K562 (cell line): ENCODE data around the gene ADRA2B.

Source experiments
- CTCF ChIP-seq, 3 experiments: IDR thresholded peaks in 2 of 3; conservative IDR thresholded peaks in 1 of 3; 2 replicates each; pipeline ENCODE4 v1.5.1; 2011 to 2012; ENCODE audit warnings: low read length in 3 of 3, mild to moderate bottlenecking in 3 of 3, control low read depth in 2 of 3, improper control_type of control experiment in 1 of 3, inconsistent platforms in 1 of 3, low read depth in 1 of 3, mixed read lengths in 1 of 3, moderate library complexity in 1 of 3; ENCODE audit not compliant: insufficient read depth in 2 of 3
- E2F8 ChIP-seq: fragments of 450-650 bp; IDR thresholded peaks from 2 replicates; pipeline ENCODE4 v1.7.1; 2018; ENCODE audit warnings: mild to moderate bottlenecking, low read depth; ENCODE audit not compliant: partially characterized antibody
- ELK3 ChIP-seq: fragments of 450-650 bp; formaldehyde crosslinking; IDR thresholded peaks from 2 replicates; pipeline ENCODE4 v1.4.0; 2020; ENCODE audit warnings: mild to moderate bottlenecking
- EP300 ChIP-seq: IDR thresholded peaks from 2 replicates; pipeline ENCODE4 v1.6.1; 2012; ENCODE audit warnings: low read length, improper control_type of control experiment
- FOSL1 ChIP-seq: fragments of 200-800 bp; sonication (Bioruptor generic); conservative IDR thresholded peaks from 2 replicates; pipeline ENCODE4 v1.6.1; 2016; ENCODE audit warnings: missing genetic modification characterization, missing compliant biosample characterization
- POLR2A ChIP-seq: fragments of 450-650 bp; conservative IDR thresholded peaks from 2 replicates; pipeline ENCODE4 v1.6.1; 2016
- PYGO2 ChIP-seq: fragments of 450-650 bp; IDR thresholded peaks from 2 replicates; pipeline ENCODE4 v1.6.1; 2016; ENCODE audit warnings: mild to moderate bottlenecking, missing genetic modification characterization, moderate library complexity, missing compliant biosample characterization

DNA sequence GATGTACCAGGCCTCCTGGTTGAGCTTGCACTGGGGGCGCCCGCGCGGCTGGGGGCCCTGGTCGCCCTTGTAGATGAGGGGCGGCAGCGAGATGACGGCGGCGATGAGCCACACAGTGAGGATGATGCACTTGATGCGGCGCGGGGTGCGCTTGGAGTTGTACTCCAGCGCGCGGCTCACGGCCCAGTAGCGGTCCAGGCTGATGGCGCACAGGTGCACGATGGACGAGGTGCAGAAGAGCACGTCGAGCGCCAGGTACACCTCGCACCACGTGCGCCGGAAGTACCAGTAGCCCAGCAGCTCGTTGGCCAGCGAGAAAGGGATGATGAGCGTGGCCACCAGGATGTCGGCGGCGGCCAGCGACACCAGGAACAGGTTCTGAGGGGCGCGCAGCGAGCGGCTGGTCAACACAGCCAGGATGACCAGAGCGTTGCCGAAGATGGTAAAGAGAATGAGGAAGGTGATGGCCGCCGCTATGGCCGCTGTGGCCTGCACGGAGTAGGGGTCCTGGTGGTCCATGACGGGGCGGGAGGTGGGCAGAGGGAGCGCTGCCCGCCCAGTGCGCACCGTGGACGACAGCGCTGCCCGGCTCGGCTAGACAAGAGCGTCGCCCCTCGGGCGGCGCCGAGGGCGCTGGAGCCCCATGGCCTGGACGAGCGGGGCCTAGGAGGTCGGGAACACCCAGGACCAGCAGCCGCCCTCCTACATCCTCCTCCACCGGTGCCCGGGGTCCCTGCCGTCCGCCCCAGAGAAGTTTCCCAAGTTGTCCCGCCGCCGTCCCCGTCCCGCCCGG, 544 bp downstream of the ADRA2B start:
- TF ChIP-seq POLR2A (no peak), CTCF (IDR thresholded peaks at IDR 0.05 in 2 of 3, conservative IDR thresholded peaks at IDR 0.05 in 1 of 3; ENCODE audit: insufficient read depth in 2 of 3, low read depth in 1 of 3, low read length in 3 of 3) (no peak), E2F8 (no peak), ELK3 (CRISPR knock-in tag) (no peak), EP300 (no peak), PYGO2 (tag) (no peak), FOSL1 (tag) (no peak)
